Stimulated activated CD4-positive, alpha-beta T cell treated with anti-CD3 and anti-CD28 coated beads, Interleukin-15, amount 100 ng/mL, for 1 hour (primary cell): ENCODE data around the gene TTC21A.
"Not testable (repeated sequence)": the region's sequence is repeated elsewhere in the genome, so short reads cannot be mapped to it uniquely, and the experiment has no call there.

Source experiments
- DNase-seq, 2 donors: peaks; one replicate each; pipeline ENCODE4 v3.0.0-alpha.2; 2020; ENCODE audit warnings: low read depth in 1 of 2, low spot score in 1 of 2

TTC21A gene

GRCh38 chr3:39107388-39108199 lies at the start of gene TTC21A, which contains the start of gene GORASP1:
TSS of gene TTC21A (plus strand) at chr3:39107680. CDS start at chr3:39107838, 158 bp downstream.
TSS of gene GORASP1 (minus strand) at chr3:39107627. CDS start at chr3:39107541, 86 bp downstream.
- DNase-seq = peak; percentile 21 to 45

- DNase-seq = not testable (repeated sequence)
These were observed 46.3 kb upstream of the TTC21A start for GRCh38 chr3:39061228-39061627.

- no peak for DNase-seq
These were observed 45.3 kb upstream of the TTC21A start for GRCh38 chr3:39062180-39062579.

GRCh38 chr3:39063143-39063542 lies 44.3 kb upstream of the TTC21A start:
- DNase-seq = no peak

GRCh38 chr3:39064646-39065045 lies 42.8 kb upstream of the TTC21A start:
- no peak for DNase-seq

- no peak for DNase-seq
These were observed 42.3 kb upstream of the TTC21A start for GRCh38 chr3:39065197-39065596.

GRCh38 chr3:39067286-39067685 lies 40.2 kb upstream of the TTC21A start:
- no peak for DNase-seq

GRCh38 chr3:39068556-39068955 lies 38.9 kb upstream of the TTC21A start:
- DNase-seq = no peak

GRCh38 chr3:39075910-39076309 lies 31.6 kb upstream of the TTC21A start:
- no peak for DNase-seq

- DNase-seq = no peak
These were observed 27.9 kb upstream of the TTC21A start for GRCh38 chr3:39079530-39079929.

GRCh38 chr3:39080026-39080425 lies 27.5 kb upstream of the TTC21A start:
- DNase-seq = no peak

GRCh38 chr3:39082666-39083313 lies 24.7 kb upstream of the TTC21A start:
- no peak for DNase-seq

GRCh38 chr3:39086144-39086543 lies 21.3 kb upstream of the TTC21A start:
- no peak for DNase-seq

GRCh38 chr3:39088456-39088855 lies 19.0 kb upstream of the TTC21A start:
- no peak for DNase-seq

- no peak for DNase-seq
These were observed 18.6 kb upstream of the TTC21A start for GRCh38 chr3:39088889-39089288.

GRCh38 chr3:39090922-39091321 lies 16.6 kb upstream of the TTC21A start:
- DNase-seq = no peak

- DNase-seq = no peak
These were observed 12.4 kb upstream of the TTC21A start for GRCh38 chr3:39094851-39095677.

GRCh38 chr3:39095778-39096177 lies 11.7 kb upstream of the TTC21A start:
- DNase-seq = no peak

GRCh38 chr3:39096775-39097174 lies 10.7 kb upstream of the TTC21A start:
- no peak for DNase-seq

GRCh38 chr3:39097716-39098472 lies 9.6 kb upstream of the TTC21A start:
- DNase-seq = no peak

- no peak for DNase-seq
These were observed 8.9 kb upstream of the TTC21A start for GRCh38 chr3:39098473-39099000.
